Midbrain (tissue), 1 donor: ENCODE results near the gene TRAPPC8.
A peak's percentile ranks its signal among the peaks of the same experiment; 100 is the strongest.
"Not testable (repeated sequence)": the region's sequence is repeated elsewhere in the genome, so short reads cannot be mapped to it uniquely, and the experiment has no call there.

Experiments
- DNase-seq: peaks from one replicate; lab custom pipeline; 2025; lab: John Stamatoyannopoulos, UW

The TRAPPC8 gene

GRCh38 chr18:31943878-31944816 is 1.2 kb upstream of the TRAPPC8 start:
- no peak for DNase-seq

GRCh38 chr18:31942291-31942998 is 483 bp downstream of the TRAPPC8 start:
- peak; percentile 42 for DNase-seq

- no peak for DNase-seq
Observed at GRCh38 chr18:31941010-31941809, 1.7 kb downstream of the TRAPPC8 start.

GRCh38 chr18:31934773-31935172 is 8.2 kb downstream of the TRAPPC8 start:
- DNase-seq: not testable (repeated sequence)

GRCh38 chr18:31931886-31932240 is 11.1 kb downstream of the TRAPPC8 start:
- DNase-seq: no peak

GRCh38 chr18:31931163-31931885 is 11.6 kb downstream of the TRAPPC8 start:
- no peak for DNase-seq

GRCh38 chr18:31929273-31929672 is 13.7 kb downstream of the TRAPPC8 start:
- no peak for DNase-seq

GRCh38 chr18:31926988-31927387 is 15.9 kb downstream of the TRAPPC8 start:
- DNase-seq: not testable (repeated sequence)

- no peak for DNase-seq
Observed at GRCh38 chr18:31920277-31920676, 22.7 kb downstream of the TRAPPC8 start.

- not testable (repeated sequence) for DNase-seq
Observed at GRCh38 chr18:31919366-31919765, 23.6 kb downstream of the TRAPPC8 start.

GRCh38 chr18:31918733-31919132 is 24.2 kb downstream of the TRAPPC8 start:
- DNase-seq: no peak

GRCh38 chr18:31901063-31901462 is 41.9 kb downstream of the TRAPPC8 start:
- DNase-seq: no peak

- DNase-seq: not testable (repeated sequence)
Observed at GRCh38 chr18:31899771-31900170, 43.2 kb downstream of the TRAPPC8 start.

GRCh38 chr18:31892936-31893335 is 50.0 kb downstream of the TRAPPC8 start:
- DNase-seq: no peak

GRCh38 chr18:31891566-31891965 is 51.4 kb downstream of the TRAPPC8 start:
- DNase-seq: no peak

- no peak for DNase-seq
Observed at GRCh38 chr18:31884020-31884419, 58.9 kb downstream of the TRAPPC8 start.

- no peak for DNase-seq
Observed at GRCh38 chr18:31880186-31880898, 62.6 kb downstream of the TRAPPC8 start.

- DNase-seq: no peak
Observed at GRCh38 chr18:31878358-31878757, 64.6 kb downstream of the TRAPPC8 start.

- no peak for DNase-seq
Observed at GRCh38 chr18:31877900-31878299, 65.0 kb downstream of the TRAPPC8 start.

- no peak for DNase-seq
Observed at GRCh38 chr18:31876707-31877106, 66.2 kb downstream of the TRAPPC8 start.

- DNase-seq: no peak
Observed at GRCh38 chr18:31875301-31875700, 67.6 kb downstream of the TRAPPC8 start.
